A549 treated with AZD9567 at 1 μM for 4 hours (cell line): ENCODE results near the gene TUBB8. TPM values are rescaled to one million over a fixed set of nuclear protein-coding genes. Genes with fewer than 3 reads are reported as not detected.

ENCODE experiments used
- total RNA-seq: library from RNA; stranded (reverse); fragments of 200-300 nt; extraction: Qiagen RNA extraction; gene quantifications from 5 replicates; pipeline ENCODE4 v1.2.3, GENCODE V29; 2022; ENCODE audit not compliant: insufficient read depth

TUBB8 gene
- total RNA-seq, result 0.08 to 0.10 TPM in 2 of 5 replicates, not detected in the others

DNA sequence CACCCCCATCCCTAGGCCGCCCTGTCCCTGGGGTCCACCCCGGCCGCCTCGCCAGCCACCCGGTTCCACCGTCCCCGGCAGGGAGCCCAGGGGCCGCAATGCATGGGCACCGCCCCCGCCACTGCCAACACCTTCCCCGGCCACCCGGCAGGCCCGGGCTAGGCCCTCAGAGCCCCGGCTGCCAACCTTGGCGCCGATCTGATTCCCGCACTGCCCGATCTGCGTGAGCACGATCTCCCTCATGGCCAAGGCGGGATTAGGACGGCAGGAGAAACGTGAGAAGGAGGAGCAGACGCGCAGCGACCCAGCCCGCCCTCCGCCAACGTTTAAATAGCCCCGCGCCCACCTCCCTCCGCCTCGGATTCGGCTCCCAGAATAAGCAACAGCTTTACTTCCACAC, at the start of gene TUBB8:
Gene TUBB8, minus strand, starts transcription at position 301 of the 400 bp plus-strand sequence. Its CDS starts 58 bp downstream, at position 243.

Other genes with a start within 250 kb of the TUBB8 start
- gene ZMYND11, start 86.2 kb upstream of the TUBB8 start, total RNA-seq, result 36.5 to 48.0 TPM (median 44.6 TPM) in 5 replicates